ENCODE results near the gene XRN2.

DNA sequence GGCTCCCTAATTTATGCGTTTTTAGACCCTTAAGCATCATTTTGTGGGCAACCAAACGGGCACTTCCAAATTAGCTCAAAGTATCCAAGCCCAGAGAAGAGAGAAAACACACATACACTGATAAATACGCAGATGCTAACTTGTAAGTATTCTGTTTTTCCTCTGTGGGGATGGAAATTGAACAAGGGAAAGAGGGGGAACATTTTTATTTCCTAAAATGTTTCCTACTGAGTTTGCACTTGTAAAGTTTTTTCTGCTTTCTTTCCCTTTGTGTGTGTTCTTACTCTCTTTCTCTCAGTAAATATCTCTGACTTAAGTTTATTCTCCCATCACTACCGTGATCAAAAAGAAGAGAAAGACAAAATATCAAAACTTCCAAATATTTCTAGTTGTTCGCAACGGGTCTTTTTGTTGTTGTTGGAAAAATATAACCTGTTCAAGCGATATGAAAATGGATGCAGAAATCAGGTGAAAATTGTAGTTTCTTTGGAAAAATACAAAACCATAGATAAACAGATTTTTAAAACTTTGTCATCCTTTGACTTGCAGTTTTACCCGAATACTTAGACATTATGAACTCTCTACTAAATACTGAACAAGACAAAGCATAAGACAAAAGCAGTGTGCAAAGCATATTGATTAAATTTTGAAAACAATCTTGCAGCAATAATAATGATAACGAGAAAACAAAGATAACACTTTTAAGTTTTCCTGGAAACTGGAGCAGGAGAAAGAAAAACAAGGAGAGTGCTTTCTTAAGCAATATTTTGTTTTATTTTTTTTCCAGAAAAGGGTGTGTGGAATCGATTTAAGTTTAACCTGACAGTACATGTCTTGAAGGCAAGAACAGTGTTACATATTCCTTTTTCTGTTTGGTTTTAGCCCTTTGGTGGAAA is 95.2 kb downstream of the XRN2 start:
- TF ChIP-seq, protein P1, sequence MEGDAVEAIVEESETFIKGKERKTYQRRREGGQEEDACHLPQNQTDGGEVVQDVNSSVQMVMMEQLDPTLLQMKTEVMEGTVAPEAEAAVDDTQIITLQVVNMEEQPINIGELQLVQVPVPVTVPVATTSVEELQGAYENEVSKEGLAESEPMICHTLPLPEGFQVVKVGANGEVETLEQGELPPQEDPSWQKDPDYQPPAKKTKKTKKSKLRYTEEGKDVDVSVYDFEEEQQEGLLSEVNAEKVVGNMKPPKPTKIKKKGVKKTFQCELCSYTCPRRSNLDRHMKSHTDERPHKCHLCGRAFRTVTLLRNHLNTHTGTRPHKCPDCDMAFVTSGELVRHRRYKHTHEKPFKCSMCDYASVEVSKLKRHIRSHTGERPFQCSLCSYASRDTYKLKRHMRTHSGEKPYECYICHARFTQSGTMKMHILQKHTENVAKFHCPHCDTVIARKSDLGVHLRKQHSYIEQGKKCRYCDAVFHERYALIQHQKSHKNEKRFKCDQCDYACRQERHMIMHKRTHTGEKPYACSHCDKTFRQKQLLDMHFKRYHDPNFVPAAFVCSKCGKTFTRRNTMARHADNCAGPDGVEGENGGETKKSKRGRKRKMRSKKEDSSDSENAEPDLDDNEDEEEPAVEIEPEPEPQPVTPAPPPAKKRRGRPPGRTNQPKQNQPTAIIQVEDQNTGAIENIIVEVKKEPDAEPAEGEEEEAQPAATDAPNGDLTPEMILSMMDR (conservative IDR thresholded peaks at IDR 0.05; ENCODE audit: low read depth, low read length), result no peak
- no peak for TF ChIP-seq EZH2 (IDR thresholded peaks at IDR 0.05; ENCODE audit: borderline replicate concordance, low read depth, low read length, poor library complexity, severe bottlenecking)

All from A673 (cell line).